Activated CD8-positive, alpha-beta memory T cell treated with anti-CD3 and anti-CD28 coated beads for 36 hours (primary cell): Measurements from ENCODE around the gene ZXDC. TPM values are rescaled to one million over a fixed set of nuclear protein-coding genes. Genes with fewer than 3 reads are reported as not detected.

ENCODE experiments used
- CTCF ChIA-PET: fragments of 350-600 bp; sonication (Branson Sonifier 250); formaldehyde crosslinking; loops from one replicate; lab custom pipeline; 2021; ENCODE audit warnings: antibody characterized with exemption; lab: Charles Lee
- POLR2A ChIA-PET: fragments of 350-600 bp; sonication (Branson Sonifier 250); formaldehyde crosslinking; loops from one replicate; lab custom pipeline; 2021; ENCODE audit warnings: antibody characterized with exemption; lab: Charles Lee
- total RNA-seq, 2 experiments: library from RNA; stranded (reverse); gene quantifications; one replicate each; pipeline ENCODE4 v1.2.3, GENCODE V29; 2021

ZXDC gene
- total RNA-seq, 2 experiments from 2014 or later, result 20.5 to 21.8 TPM

GRCh38 chr3:126463521-126463920 is 12.2 kb downstream of the ZXDC start:
- ChIA-PET CTCF (no interaction called here), POLR2A (no interaction called here)

DNA sequence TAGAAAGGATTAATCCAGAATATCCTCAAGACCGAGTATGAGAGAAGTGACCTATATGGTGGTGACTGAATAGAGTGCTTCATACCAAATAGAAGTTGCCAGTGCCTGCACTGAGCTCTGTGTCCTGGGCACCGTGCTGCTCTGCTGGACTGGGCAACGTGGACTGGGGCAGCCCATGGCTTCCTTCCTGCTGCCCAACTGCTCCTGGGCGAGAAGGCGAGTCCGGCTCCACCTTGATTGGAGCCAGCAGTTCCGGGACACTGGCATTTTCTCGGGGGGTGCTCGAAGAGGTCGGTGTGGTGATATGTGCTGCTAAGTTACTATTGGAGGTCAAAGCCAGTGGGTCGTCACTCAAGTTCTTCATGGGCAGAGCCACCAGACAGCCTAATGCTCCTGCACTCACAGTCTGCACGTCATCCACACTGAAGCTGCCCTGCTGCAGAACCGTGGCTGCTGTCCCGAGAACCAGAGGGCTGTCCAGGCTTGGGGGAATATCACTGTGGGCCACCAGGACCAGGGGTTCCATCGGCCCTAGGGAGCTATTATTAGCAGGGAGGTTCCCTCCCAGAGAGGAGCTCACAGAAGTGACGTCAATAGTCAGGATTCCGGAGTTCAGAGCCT is 14.1 kb downstream of the ZXDC start:
- ChIA-PET CTCF (no interaction called here), POLR2A (no interaction called here)

- POLR2A ChIA-PET, result no interaction called here
- CTCF ChIA-PET, result no interaction called here
Observed at GRCh38 chr3:126460381-126460780, 15.3 kb downstream of the ZXDC start.

GRCh38 chr3:126459763-126460127 is 15.9 kb downstream of the ZXDC start:
- CTCF ChIA-PET, result no interaction called here
- POLR2A ChIA-PET, result no interaction called here

- ChIA-PET CTCF (no interaction called here), POLR2A (no interaction called here)
Observed at GRCh38 chr3:126459111-126459762, 16.5 kb downstream of the ZXDC start.

DNA sequence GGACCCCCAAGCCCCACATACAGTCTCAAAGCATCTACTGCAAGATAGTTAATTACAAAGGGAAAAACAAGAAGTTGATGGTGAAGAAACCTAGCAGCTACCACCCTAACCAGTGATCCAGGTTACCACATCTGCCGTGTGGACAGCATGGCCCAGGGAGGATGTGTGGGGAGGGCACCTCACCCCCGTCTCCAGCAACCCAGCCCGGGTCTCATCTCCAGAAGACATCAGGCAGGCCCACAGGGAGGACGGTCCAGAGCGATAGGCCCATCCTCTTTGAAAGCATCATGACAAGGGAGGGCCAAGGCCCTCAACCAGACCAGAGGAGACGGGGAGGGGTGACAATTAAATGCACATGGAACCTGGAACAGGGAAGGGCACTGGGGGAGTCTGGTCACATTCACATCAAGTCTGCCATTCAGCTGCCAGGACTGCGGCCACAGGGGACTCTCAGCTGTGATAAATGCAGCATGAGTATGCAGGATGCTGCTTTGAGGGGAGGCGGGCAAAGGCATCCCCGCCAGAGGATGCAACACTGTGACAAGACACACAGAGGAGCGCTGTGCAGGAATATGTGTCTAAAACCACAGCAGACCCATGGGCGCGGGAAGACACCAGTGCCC is 18.8 kb downstream of the ZXDC start:
- POLR2A ChIA-PET, result no interaction called here
- CTCF ChIA-PET, result no interaction called here

DNA sequence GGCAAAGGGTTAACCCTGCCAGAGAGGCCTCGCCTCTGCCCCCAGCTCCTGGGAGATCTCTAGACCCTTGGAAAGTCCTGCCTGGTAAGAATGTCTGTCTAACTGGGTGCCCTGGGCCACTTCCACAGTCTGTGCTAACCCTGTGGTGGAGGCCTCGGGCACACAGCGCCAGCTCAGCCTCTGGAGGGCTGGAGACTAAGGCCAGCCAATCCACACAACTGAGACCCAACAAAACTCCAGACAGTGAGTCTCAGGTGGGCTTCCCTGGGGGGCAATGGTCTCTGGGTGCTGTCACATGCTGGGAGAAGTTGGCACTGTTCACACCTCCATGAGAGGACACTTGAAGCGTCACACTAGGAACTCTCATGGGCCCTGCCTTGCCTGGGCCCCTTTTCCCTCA is 19.5 kb downstream of the ZXDC start:
- POLR2A ChIA-PET, result interaction anchor here (0.6 kb wide), 1 partner anchor 860 kb away, joined by 3 read pairs; no protein-coding TSS in a partner anchor
- CTCF ChIA-PET, result no interaction called here

DNA sequence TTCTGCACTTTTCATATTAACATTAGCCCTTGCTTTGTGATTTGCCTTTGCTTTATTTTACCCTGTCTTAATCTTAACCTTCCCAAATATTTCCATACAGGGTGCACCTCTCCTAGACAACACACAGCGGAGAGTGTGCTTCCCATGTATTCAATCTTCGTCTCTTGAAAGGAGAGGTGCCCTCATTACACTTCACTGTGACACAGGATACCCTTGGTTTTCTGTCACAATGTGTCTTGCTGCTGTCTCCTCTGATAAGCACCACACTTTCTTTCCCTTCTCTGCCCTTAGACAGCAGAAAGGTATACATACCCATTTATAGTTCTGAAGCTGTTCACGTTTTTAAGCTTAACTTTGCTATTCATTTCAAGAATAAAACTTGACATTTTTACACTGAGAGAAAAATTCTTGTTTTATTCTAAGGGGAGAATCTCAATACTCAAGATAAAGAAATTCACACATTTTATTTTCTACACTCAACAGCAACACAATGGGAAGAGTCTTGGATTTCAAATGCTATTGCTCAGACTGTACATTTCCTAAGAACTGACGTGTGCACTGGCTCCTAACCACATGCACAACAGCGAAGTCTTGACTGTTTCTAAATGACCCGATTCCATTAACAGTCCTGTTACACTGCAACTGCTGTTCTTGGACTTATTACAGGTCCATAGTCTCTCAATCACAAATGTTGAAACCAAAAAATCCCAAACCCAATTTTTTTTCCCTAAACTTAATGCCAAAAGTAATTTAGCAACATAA is 21.1 kb downstream of the ZXDC start:
- CTCF ChIA-PET, result no interaction called here
- POLR2A ChIA-PET, result no interaction called here

GRCh38 chr3:126454025-126454424 is 21.7 kb downstream of the ZXDC start:
- CTCF ChIA-PET, result no interaction called here
- POLR2A ChIA-PET, result no interaction called here

DNA sequence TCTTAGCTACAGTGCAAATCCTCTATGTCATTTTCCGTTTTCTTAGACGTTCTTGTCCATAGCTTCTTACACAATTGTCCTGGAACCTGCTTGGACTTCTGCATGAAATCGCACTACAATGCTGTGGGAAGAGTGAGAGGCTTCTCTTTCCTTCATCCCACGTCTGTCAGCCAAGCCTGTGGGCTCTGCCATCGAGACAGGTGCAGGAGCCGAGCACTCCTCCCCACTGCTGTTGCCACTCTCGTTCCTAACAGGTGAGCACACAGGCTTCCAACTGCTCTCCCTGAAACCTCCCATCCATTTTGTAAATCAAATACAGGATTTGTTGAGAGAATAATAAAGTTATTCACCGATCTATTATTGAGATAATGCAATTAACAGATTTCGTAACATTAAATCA is 23.5 kb downstream of the ZXDC start:
- ChIA-PET CTCF (no interaction called here), POLR2A (interaction anchor here (0.6 to 0.7 kb wide), 2 partner anchors 19 to 384 kb away, joined by 3 to 7 read pairs; no protein-coding TSS in a partner anchor)

DNA sequence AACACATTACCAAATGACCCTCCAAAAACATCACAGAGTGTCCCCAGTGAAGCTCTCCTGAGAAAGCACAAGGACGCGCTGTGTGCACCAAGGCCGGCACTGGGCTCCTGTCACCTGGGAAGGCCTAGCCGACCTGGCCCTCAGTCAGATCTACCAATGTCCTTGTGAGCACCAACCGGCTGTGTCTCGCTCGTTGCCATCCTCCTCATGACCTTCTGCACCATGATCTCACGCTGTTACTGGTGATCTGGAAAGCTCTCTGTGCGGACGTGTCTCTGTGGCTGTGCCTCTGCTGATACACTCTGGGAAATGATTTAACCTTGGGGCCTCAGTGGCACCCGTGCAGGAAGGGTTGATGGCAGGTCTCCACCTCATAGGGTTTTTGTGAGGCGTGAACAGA is 24.2 kb downstream of the ZXDC start:
- POLR2A ChIA-PET, result interaction anchor here (0.6 kb wide), 1 partner anchor 508 kb away, joined by 3 read pairs; no protein-coding TSS in a partner anchor
- CTCF ChIA-PET, result no interaction called here

- ChIA-PET POLR2A (no interaction called here), CTCF (no interaction called here)
Observed at GRCh38 chr3:126450744-126451143, 24.9 kb downstream of the ZXDC start.

GRCh38 chr3:126450219-126450618 is 25.5 kb downstream of the ZXDC start:
- ChIA-PET CTCF (no interaction called here), POLR2A (no interaction called here)

GRCh38 chr3:126449621-126450051 is 26.1 kb downstream of the ZXDC start:
- CTCF ChIA-PET, result no interaction called here

GRCh38 chr3:126448893-126449180 is 26.9 kb downstream of the ZXDC start:
- POLR2A ChIA-PET, result no interaction called here
- CTCF ChIA-PET, result no interaction called here

More at GRCh38 chr3:126449621-126450051, 26.1 kb downstream of the ZXDC start:
- POLR2A ChIA-PET, result no interaction called here

GRCh38 chr3:126448136-126448892 is 27.4 kb downstream of the ZXDC start:
- POLR2A ChIA-PET, result no interaction called here

GRCh38 chr3:126447456-126448106 is 28.1 kb downstream of the ZXDC start:
- ChIA-PET CTCF (no interaction called here), POLR2A (no interaction called here)

More at GRCh38 chr3:126448136-126448892, 27.4 kb downstream of the ZXDC start:
- CTCF ChIA-PET, result no interaction called here

- ChIA-PET POLR2A (no interaction called here), CTCF (no interaction called here)
Observed at GRCh38 chr3:126446791-126447190, 28.9 kb downstream of the ZXDC start.

DNA sequence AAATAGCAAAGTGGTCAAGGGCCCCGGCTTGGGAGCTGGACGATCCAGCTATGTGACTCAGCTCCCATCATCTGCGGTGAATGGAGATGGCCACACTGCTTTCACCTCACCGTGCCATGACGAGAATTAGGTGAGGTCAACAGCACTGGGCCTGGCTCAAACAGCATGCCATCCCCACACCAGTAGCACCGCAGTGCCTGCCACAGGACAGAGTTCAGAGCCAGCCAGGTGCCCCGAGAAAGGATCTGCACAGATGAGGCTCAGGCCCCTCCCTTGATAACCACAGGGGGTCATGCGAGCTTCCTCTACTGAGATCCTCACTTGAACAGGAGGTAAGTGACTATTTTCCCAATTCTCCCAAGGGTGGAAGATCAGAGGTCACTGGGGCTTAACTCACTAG is 29.4 kb downstream of the ZXDC start:
- CTCF ChIA-PET, result no interaction called here
- POLR2A ChIA-PET, result no interaction called here
